Neural progenitor cell (in vitro differentiated cells): ENCODE data around the gene HORMAD1. TPM values are rescaled to one million over a fixed set of nuclear protein-coding genes. Genes with fewer than 3 reads are reported as not detected.

Experiments
- DNase-seq: peaks from one replicate; pipeline ENCODE4 v3.0.0-alpha.2; 2016; ENCODE audit warnings: low spot score
- H2AFZ ChIP-seq: fragments of 200-600 bp; sonication (generic); replicated peaks from 2 replicates; pipeline ENCODE4 v1.6.1; 2016; ENCODE audit warnings: antibody characterized with exemption
- H3F3A ChIP-seq: fragments of 200-600 bp; sonication (generic); 2 replicates; pipeline ENCODE4 v1.6.1; 2016; ENCODE audit warnings: antibody characterized with exemption, low read depth
- H3K27ac ChIP-seq: fragments of 200-600 bp; sonication (generic); 2 replicates; pipeline ENCODE4 v1.5.1; 2016; ENCODE audit warnings: mild to moderate bottlenecking
- H3K27me3 ChIP-seq: fragments of 200-600 bp; sonication (generic); 2 replicates; pipeline ENCODE4 v1.6.1; 2016; ENCODE audit warnings: mild to moderate bottlenecking, moderate library complexity
- H3K36me3 ChIP-seq: fragments of 200-600 bp; sonication (generic); 2 replicates; pipeline ENCODE4 v1.5.1; 2016
- H3K4me1 ChIP-seq: fragments of 200-600 bp; sonication (generic); 2 replicates; pipeline ENCODE4 v1.6.1; 2016; ENCODE audit warnings: mixed run types
- H3K4me2 ChIP-seq: fragments of 200-600 bp; sonication (generic); 2 replicates; pipeline ENCODE4 v1.6.1; 2016
- H3K4me3 ChIP-seq: fragments of 200-600 bp; sonication (generic); 2 replicates; pipeline ENCODE4 v1.5.1; 2016
- H3K79me2 ChIP-seq: fragments of 200-600 bp; sonication (generic); 2 replicates; pipeline ENCODE4 v1.6.1; 2016; ENCODE audit warnings: low read depth
- H3K9ac ChIP-seq: fragments of 200-600 bp; sonication (generic); 2 replicates; pipeline ENCODE4 v1.6.1; 2016
- H3K9me3 ChIP-seq: fragments of 200-600 bp; sonication (generic); 2 replicates; pipeline ENCODE4 v1.5.1; 2016; ENCODE audit warnings: low read depth
- H4K20me1 ChIP-seq: fragments of 200-600 bp; sonication (generic); 2 replicates; pipeline ENCODE4 v1.6.1; 2016; ENCODE audit warnings: low read depth
- H3K27ac Mint-ChIP-seq: 3 replicates; pipeline ENCODE4 v1.8.0; 2021; ENCODE audit warnings: mixed read lengths
- H3K27me3 Mint-ChIP-seq: 2 replicates; pipeline ENCODE4 v1.8.0; 2022; ENCODE audit warnings: low read depth, mild to moderate bottlenecking, inconsistent platforms, moderate library complexity, mixed read lengths; ENCODE audit not compliant: insufficient read depth
- H3K36me3 Mint-ChIP-seq: 3 replicates; pipeline ENCODE4 v1.8.0; 2021; ENCODE audit warnings: mixed read lengths
- H3K4me1 Mint-ChIP-seq: 3 replicates; pipeline ENCODE4 v1.8.0; 2021; ENCODE audit warnings: mixed read lengths
- H3K4me3 Mint-ChIP-seq: 3 replicates; pipeline ENCODE4 v1.8.0; 2021; ENCODE audit warnings: mild to moderate bottlenecking, moderate library complexity, mixed read lengths
- H3K9me3 Mint-ChIP-seq: 3 replicates; pipeline ENCODE4 v1.8.0; 2020; ENCODE audit warnings: mixed read lengths
- EZH2 ChIP-seq: fragments of 200-600 bp; sonication (generic); IDR thresholded peaks from 2 replicates; pipeline ENCODE4 v1.6.1; 2017; ENCODE audit warnings: antibody characterized with exemption, mild to moderate bottlenecking, moderate library complexity
- EZH2phosphoT487 ChIP-seq: fragments of 200-600 bp; sonication (generic); IDR thresholded peaks from 2 replicates; pipeline ENCODE4 v1.6.1; 2017; ENCODE audit warnings: antibody characterized with exemption
- total RNA-seq: library from RNA; depleted of rRNA; stranded (reverse); fragments of >200 nt; gene quantifications from 2 replicates; pipeline ENCODE4 v1.2.3, GENCODE V29; 2015; ENCODE audit warnings: low replicate concordance
- TF ChIP-seq, protein P1 (sequence below): fragments of 200-600 bp; sonication (generic); IDR thresholded peaks from 2 replicates; pipeline ENCODE4 v1.5.1; 2017; ENCODE audit warnings: antibody characterized with exemption, mild to moderate bottlenecking

Gene HORMAD1
- total RNA-seq, 1 donor from 2014 or later, result not detected

GRCh38 chr1:150686275-150686674 is 34.4 kb downstream of the HORMAD1 start:
- H3K9ac ChIP-seq, result no peak overlapping the region
- no peak overlapping the region for H2AFZ ChIP-seq
- Mint-ChIP-seq H3K36me3 (peaks cover 14% of the 10 kb centered on the region), H3K4me3 (no peak overlapping the region), H3K27me3 (no peaks in the 10 kb centered on the region), H3K4me1 (no peaks in the 10 kb centered on the region), H3K27ac (no peak overlapping the region), H3K9me3 (no peaks in the 10 kb centered on the region)
- H3K27me3 ChIP-seq, result no peaks in the 10 kb centered on the region
- no peaks in the 10 kb centered on the region for H3K4me1 ChIP-seq
- DNase-seq, result no peak
- H3K79me2 ChIP-seq, result no peaks in the 10 kb centered on the region
- H4K20me1 ChIP-seq, result no peaks in the 10 kb centered on the region
- H3K27ac ChIP-seq, result no peak overlapping the region
- TF ChIP-seq EZH2 (no peak), EZH2phosphoT487 (no peak)
- TF ChIP-seq, protein P1, sequence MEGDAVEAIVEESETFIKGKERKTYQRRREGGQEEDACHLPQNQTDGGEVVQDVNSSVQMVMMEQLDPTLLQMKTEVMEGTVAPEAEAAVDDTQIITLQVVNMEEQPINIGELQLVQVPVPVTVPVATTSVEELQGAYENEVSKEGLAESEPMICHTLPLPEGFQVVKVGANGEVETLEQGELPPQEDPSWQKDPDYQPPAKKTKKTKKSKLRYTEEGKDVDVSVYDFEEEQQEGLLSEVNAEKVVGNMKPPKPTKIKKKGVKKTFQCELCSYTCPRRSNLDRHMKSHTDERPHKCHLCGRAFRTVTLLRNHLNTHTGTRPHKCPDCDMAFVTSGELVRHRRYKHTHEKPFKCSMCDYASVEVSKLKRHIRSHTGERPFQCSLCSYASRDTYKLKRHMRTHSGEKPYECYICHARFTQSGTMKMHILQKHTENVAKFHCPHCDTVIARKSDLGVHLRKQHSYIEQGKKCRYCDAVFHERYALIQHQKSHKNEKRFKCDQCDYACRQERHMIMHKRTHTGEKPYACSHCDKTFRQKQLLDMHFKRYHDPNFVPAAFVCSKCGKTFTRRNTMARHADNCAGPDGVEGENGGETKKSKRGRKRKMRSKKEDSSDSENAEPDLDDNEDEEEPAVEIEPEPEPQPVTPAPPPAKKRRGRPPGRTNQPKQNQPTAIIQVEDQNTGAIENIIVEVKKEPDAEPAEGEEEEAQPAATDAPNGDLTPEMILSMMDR, result no peak
- H3F3A ChIP-seq, result no peaks in the 10 kb centered on the region
- no peak overlapping the region for H3K4me3 ChIP-seq
- no peak overlapping the region for H3K4me2 ChIP-seq
- no peaks in the 10 kb centered on the region for H3K36me3 ChIP-seq
- H3K9me3 ChIP-seq, result no peaks in the 10 kb centered on the region

DNA sequence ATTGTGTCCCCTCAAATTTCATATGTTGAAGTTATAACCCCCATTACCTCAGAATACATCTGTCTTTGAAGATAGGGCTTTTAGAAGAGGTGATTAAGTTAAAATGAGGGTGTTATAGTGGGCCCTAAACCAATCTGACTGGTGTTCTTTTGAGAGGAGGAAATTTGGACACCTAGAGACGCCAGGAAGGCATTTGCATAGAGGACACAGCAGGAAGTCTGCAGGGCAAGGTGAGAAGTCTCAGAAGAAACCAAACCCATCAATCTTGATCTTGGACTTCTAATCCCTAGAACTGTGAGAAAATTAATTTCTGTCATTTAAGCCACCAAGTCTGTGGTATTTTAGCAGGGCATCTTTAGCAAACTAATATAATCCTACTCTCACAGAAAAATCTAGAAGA is 36.8 kb downstream of the HORMAD1 start:
- H3K4me3 Mint-ChIP-seq, result no peak overlapping the region
- DNase-seq, result no peak

GRCh38 chr1:150678988-150679387 is 41.7 kb downstream of the HORMAD1 start:
- TF ChIP-seq, protein P1, result no peak
- TF ChIP-seq EZH2phosphoT487 (no peak), EZH2 (no peak)
- H3K27me3 ChIP-seq, result no peaks in the 10 kb centered on the region
- H3K4me1 ChIP-seq, result no peaks in the 10 kb centered on the region
- H3K4me1 Mint-ChIP-seq, result no peaks in the 10 kb centered on the region
- no peak overlapping the region for H3K4me3 Mint-ChIP-seq
- H4K20me1 ChIP-seq, result no peaks in the 10 kb centered on the region
- H2AFZ ChIP-seq, result no peak overlapping the region
- no peaks in the 10 kb centered on the region for H3K27me3 Mint-ChIP-seq
- peaks cover 10% of the 10 kb centered on the region for H3K36me3 Mint-ChIP-seq
- H3K9me3 Mint-ChIP-seq, result no peaks in the 10 kb centered on the region
- no peak overlapping the region for H3K9ac ChIP-seq
- no peak overlapping the region for H3K4me2 ChIP-seq
- peaks cover 13% of the 10 kb centered on the region for H3K79me2 ChIP-seq
- H3K4me3 ChIP-seq, result no peak overlapping the region
- DNase-seq, result no peak
- no peaks in the 10 kb centered on the region for H3K36me3 ChIP-seq
- no peak overlapping the region for H3K27ac Mint-ChIP-seq
- peaks cover 4% of the 10 kb centered on the region for H3F3A ChIP-seq
- H3K27ac ChIP-seq, result no peak overlapping the region
- no peaks in the 10 kb centered on the region for H3K9me3 ChIP-seq

More for the DNA sequence above, 36.8 kb downstream of the HORMAD1 start:
- no peak overlapping the region for H3K4me2 ChIP-seq
- peaks cover 6% of the 10 kb centered on the region for H3K79me2 ChIP-seq
- H3F3A ChIP-seq, result peaks cover 4% of the 10 kb centered on the region
- no peaks in the 10 kb centered on the region for H4K20me1 ChIP-seq
- peaks cover 14% of the 10 kb centered on the region for H3K36me3 Mint-ChIP-seq
- H3K9ac ChIP-seq, result no peak overlapping the region
- H3K27ac Mint-ChIP-seq, result no peak overlapping the region
- TF ChIP-seq EZH2, result no peak
- no peak for TF ChIP-seq EZH2phosphoT487
- TF ChIP-seq, protein P1, result no peak
- no peaks in the 10 kb centered on the region for H3K4me1 ChIP-seq
- no peaks in the 10 kb centered on the region for H3K4me1 Mint-ChIP-seq
- no peaks in the 10 kb centered on the region for H3K27me3 Mint-ChIP-seq
- H3K27ac ChIP-seq, result no peak overlapping the region
- no peaks in the 10 kb centered on the region for H3K36me3 ChIP-seq
- no peaks in the 10 kb centered on the region for H3K9me3 Mint-ChIP-seq
- H3K27me3 ChIP-seq, result no peaks in the 10 kb centered on the region
- H3K9me3 ChIP-seq, result no peaks in the 10 kb centered on the region
- no peak overlapping the region for H3K4me3 ChIP-seq
- H2AFZ ChIP-seq, result no peak overlapping the region
